ENCODE results near the gene TCERG1L. TPM values are rescaled to one million over a fixed set of nuclear protein-coding genes. Genes with fewer than 3 reads are reported as not detected.

The TCERG1L gene
- total RNA-seq, 1 donor from 2014 or later: not detected

DNA sequence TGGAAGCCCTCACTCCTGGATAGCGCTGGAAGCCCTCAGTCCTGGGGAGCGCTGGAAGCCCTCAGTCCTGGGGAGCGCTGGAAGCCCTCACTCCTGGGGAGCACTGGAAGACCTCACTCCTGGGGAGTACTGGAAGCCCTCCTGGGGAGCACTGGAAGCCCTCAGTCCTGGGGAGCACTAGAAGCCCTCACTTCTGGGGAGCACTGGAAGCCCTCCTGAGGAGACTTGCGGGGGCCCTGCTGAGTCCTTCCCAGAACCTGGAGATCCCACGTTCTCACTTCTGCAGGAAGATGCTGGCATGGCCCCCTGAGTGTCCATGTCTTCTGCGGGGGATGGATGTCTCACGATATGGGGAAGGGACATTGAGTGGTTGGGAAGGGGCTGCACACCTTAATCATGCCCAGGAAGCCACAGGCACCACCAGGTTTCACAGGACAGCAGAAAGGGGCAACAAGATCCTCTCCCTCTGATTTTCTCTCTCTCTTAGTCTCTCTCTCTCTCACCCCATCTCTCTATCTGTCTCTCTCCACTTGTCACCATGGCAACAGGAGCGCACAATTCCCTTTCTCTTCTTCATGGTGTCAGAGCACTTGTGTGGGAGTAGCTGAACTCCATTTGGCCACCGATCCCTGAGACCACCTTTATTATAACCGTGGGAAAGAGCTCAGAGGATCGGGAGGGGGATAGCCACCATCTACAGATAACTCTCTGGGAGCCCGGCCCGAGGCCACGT is 267.0 kb downstream of the TCERG1L start:
- TF ChIP-seq POLR2AphosphoS5 (IDR thresholded peaks at IDR 0.05; ENCODE audit: insufficient read depth in 1 of 2, low read depth in 1 of 2): no peak
- no peak for TF ChIP-seq CTCF (IDR thresholded peaks at IDR 0.05)
- no peak for TF ChIP-seq POLR2A (IDR thresholded peaks at IDR 0.05)
- Histone ChIP-seq H3K27me3 (no peaks in the 10 kb centered on the region), H3K9me3 (no peaks in the 10 kb centered on the region), H3K4me1 (no peaks in the 10 kb centered on the region), H3K36me3 (no peaks in the 10 kb centered on the region), H3K4me3 (no peak overlapping the region), H3K27ac (no peak overlapping the region)
- no peak for DNase-seq (ENCODE audit: extremely low spot score in 2 of 2)
- intact Hi-C loops (cut with DNase I): no loop called here

DNA sequence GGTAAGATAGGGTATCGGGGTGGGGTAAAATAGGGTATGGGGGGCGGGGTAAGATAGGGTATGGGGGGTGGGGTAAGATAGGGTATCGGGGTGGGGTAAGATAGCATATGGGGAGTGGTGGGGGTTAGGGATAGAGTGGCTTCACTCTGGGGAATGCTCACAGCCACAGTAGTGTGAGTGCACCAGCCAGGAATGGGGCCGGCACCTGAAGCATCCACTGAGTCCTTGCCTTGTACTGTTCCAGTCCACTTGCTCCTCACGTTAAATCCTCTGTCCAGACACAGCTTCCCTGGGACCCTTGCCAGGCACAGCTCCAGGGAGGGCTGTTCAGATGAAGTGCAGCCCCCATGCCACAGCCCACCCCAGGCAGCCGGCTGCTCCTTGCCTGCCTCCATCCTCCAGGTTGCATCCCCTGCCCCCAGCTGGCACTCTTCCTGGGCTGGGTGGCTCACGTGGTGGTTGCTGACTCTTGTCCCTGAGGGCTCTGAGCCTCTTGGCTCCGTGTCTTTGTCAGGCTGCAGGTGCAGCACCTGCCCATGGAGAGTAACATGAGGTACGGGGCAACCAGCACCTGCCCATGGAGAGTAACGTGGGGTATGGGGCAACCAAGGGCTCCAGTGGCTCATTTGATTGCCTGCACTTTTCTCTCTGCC is 268.4 kb downstream of the TCERG1L start:
- intact Hi-C loops (cut with DNase I): no loop called here
- Histone ChIP-seq H3K27me3 (no peaks in the 10 kb centered on the region), H3K4me3 (no peak overlapping the region), H3K36me3 (no peaks in the 10 kb centered on the region), H3K4me1 (no peaks in the 10 kb centered on the region), H3K9me3 (no peaks in the 10 kb centered on the region), H3K27ac (no peak overlapping the region)
- TF ChIP-seq POLR2A (IDR thresholded peaks at IDR 0.05): no peak
- TF ChIP-seq POLR2AphosphoS5 (IDR thresholded peaks at IDR 0.05; ENCODE audit: insufficient read depth in 1 of 2, low read depth in 1 of 2): no peak
- no peak for TF ChIP-seq CTCF (IDR thresholded peaks at IDR 0.05)
- peak in 1 of 2 donors; percentile 91 for DNase-seq (ENCODE audit: extremely low spot score in 2 of 2)
